Breast epithelium (tissue), 4 donors: ENCODE data around the gene CAPRIN2. TPM values are rescaled to one million over a fixed set of nuclear protein-coding genes. Genes with fewer than 3 reads are reported as not detected.

Experiments used
- DNase-seq, 2 donors: peaks; one replicate each; pipeline ENCODE4 v3.0.0-alpha.2; 2019; ENCODE audit warnings: low spot score in 2 of 2
- H3K27ac ChIP-seq, 2 donors: fragments of 200-600 bp; sonication (generic) in 1 of 2; one replicate each; pipeline ENCODE4 v1.5.1; 2016 to 2019; ENCODE audit warnings: mild to moderate bottlenecking in 1 of 2
- H3K27me3 ChIP-seq, 2 donors: fragments of 200-600 bp; sonication (generic) in 1 of 2; one replicate each; pipeline versions ENCODE4 v1.5.1 to v1.6.0; 2017 to 2019; ENCODE audit warnings: control low read depth in 1 of 2, mild to moderate bottlenecking in 1 of 2
- H3K36me3 ChIP-seq: fragments of 200-600 bp; one replicate; pipeline ENCODE4 v1.5.1; 2019
- H3K4me1 ChIP-seq, 2 donors: fragments of 200-600 bp; sonication (generic); one replicate each; pipeline ENCODE4 v1.5.1; 2016 to 2019; ENCODE audit warnings: control low read depth in 1 of 2
- H3K4me3 ChIP-seq, 3 donors: fragments of 200-600 bp; sonication (generic); 1 replicate in 2 of 3; 2 replicates in 1 of 3; pipeline ENCODE4 v1.5.1; 2016 to 2019; ENCODE audit warnings: mild to moderate bottlenecking in 3 of 3, moderate library complexity in 2 of 3
- H3K9me3 ChIP-seq, 2 donors: fragments of 200-600 bp; sonication (generic) in 1 of 2; one replicate each; pipeline ENCODE4 v1.5.1; 2016 to 2019; ENCODE audit warnings: control low read depth in 1 of 2
- POLR2A ChIP-seq: fragments of 450-650 bp; IDR thresholded peaks from one replicate; pipeline ENCODE4 v1.6.1; 2016; ENCODE audit warnings: antibody characterized with exemption, mild to moderate bottlenecking, moderate library complexity
- POLR2AphosphoS5 ChIP-seq, 3 donors: sonication (generic); formaldehyde crosslinking; IDR thresholded peaks; one replicate each; pipeline ENCODE4 v1.6.1; 2017; ENCODE audit warnings: antibody characterized with exemption in 3 of 3
- intact Hi-C: fragments of 100-400 bp; cut with DNase I; formaldehyde crosslinking; loops from one replicate; pipeline ENCODE4 v1.15.1; 2023; ENCODE audit warnings: low total_unique reads
- total RNA-seq, 3 donors: library from RNA; depleted of rRNA; stranded (reverse); fragments of >200 nt; gene quantifications; one replicate each; pipeline ENCODE4 v1.1.0, GENCODE V29; 2016
- TF ChIP-seq, protein P1 (sequence below), 3 donors: fragments of 450-650 bp; IDR thresholded peaks; one replicate each; pipeline ENCODE4 v1.5.1; 2016 to 2017; ENCODE audit warnings: antibody characterized with exemption in 3 of 3, mild to moderate bottlenecking in 3 of 3, moderate library complexity in 3 of 3

The CAPRIN2 gene
- total RNA-seq, 3 donors from 2014 or later: 21.8 to 37.9 (median 29.8) TPM

DNA sequence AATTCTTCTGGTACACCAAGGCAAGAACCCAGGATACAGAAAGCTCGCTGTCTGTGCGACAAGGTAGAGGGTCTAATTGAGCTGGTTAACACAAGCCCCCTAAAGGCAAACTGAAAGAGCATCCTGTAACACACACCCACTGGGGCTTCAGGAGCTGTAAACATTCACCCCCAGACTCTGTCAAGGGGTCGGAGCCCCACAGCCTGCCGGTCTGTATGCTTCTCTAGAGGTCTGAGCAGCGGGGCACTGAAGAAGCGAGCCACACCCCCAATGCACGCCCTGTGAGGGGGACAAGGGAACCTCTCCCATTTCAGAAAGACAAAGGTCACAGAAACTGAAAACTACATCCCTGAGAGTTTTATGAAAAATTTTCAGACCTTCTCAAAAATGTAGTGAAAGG is 57.8 kb downstream of the CAPRIN2 start:
- intact Hi-C loops: no loop called here
- DNase-seq: no peak
- TF ChIP-seq, protein P1, sequence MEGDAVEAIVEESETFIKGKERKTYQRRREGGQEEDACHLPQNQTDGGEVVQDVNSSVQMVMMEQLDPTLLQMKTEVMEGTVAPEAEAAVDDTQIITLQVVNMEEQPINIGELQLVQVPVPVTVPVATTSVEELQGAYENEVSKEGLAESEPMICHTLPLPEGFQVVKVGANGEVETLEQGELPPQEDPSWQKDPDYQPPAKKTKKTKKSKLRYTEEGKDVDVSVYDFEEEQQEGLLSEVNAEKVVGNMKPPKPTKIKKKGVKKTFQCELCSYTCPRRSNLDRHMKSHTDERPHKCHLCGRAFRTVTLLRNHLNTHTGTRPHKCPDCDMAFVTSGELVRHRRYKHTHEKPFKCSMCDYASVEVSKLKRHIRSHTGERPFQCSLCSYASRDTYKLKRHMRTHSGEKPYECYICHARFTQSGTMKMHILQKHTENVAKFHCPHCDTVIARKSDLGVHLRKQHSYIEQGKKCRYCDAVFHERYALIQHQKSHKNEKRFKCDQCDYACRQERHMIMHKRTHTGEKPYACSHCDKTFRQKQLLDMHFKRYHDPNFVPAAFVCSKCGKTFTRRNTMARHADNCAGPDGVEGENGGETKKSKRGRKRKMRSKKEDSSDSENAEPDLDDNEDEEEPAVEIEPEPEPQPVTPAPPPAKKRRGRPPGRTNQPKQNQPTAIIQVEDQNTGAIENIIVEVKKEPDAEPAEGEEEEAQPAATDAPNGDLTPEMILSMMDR (IDR thresholded peaks at IDR 0.05): no peak
- TF ChIP-seq POLR2AphosphoS5 (IDR thresholded peaks at IDR 0.05): no peak
- TF ChIP-seq POLR2A: no peak
- peaks cover 0 to 10% of the 10 kb centered on the region in 2 donors for H3K4me1 ChIP-seq
- no peak overlapping the region for H3K4me3 ChIP-seq
- H3K36me3 ChIP-seq: no peaks in the 10 kb centered on the region
- H3K27ac ChIP-seq: no peak overlapping the region
- H3K9me3 ChIP-seq: no peaks in the 10 kb centered on the region
- H3K27me3 ChIP-seq: no peaks in the 10 kb centered on the region

DNA sequence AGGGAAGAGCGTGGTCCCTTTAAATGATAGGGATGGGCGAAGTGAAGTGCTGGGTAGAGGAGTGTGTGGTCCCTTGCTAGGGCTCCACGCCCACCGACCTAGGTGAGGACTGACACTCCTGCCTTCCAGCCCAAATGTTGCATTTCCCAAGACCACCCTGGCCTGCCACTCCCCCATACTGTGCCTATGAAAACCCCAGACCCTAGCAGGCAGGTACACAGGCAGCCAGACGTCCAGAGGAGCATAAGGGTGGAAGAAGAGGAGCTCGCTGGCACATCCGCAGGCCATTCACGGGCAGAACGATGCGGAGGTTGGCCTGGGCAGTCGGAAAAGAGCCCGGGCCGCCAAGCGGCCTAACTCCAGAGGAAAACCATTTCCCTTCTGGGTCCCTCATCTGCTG is 58.3 kb downstream of the CAPRIN2 start:
- no peaks in the 10 kb centered on the region for H3K9me3 ChIP-seq
- H3K27me3 ChIP-seq: no peaks in the 10 kb centered on the region
- TF ChIP-seq POLR2A: no peak
- no peak for TF ChIP-seq POLR2AphosphoS5 (IDR thresholded peaks at IDR 0.05)
- TF ChIP-seq, protein P1 (IDR thresholded peaks at IDR 0.05): no peak
- no peak for DNase-seq
- H3K36me3 ChIP-seq: no peaks in the 10 kb centered on the region
- no peak overlapping the region for H3K27ac ChIP-seq
- peaks cover 0 to 10% of the 10 kb centered on the region in 2 donors for H3K4me1 ChIP-seq
- intact Hi-C loops: no loop called here
- peak overlapping the region; percentile 71 to 99 (median 98) for H3K4me3 ChIP-seq

DNA sequence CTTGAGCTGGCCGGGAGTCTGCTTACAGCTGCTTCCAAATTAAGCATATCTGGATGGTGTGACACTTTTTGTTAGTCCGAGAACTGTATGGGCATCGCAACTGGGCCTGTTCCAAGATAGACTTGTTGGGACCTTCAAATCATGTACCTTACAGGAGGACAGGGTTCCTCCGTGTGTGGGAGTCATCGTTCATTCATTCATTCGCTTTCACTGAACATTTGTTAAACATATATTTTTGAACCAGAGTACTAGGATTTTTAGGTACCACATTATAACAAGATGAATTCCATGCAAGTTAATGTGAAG is 58.7 kb downstream of the CAPRIN2 start:
- peak overlapping the region; percentile 77 to 88 for H3K27ac ChIP-seq
- H3K9me3 ChIP-seq: no peaks in the 10 kb centered on the region

DNA sequence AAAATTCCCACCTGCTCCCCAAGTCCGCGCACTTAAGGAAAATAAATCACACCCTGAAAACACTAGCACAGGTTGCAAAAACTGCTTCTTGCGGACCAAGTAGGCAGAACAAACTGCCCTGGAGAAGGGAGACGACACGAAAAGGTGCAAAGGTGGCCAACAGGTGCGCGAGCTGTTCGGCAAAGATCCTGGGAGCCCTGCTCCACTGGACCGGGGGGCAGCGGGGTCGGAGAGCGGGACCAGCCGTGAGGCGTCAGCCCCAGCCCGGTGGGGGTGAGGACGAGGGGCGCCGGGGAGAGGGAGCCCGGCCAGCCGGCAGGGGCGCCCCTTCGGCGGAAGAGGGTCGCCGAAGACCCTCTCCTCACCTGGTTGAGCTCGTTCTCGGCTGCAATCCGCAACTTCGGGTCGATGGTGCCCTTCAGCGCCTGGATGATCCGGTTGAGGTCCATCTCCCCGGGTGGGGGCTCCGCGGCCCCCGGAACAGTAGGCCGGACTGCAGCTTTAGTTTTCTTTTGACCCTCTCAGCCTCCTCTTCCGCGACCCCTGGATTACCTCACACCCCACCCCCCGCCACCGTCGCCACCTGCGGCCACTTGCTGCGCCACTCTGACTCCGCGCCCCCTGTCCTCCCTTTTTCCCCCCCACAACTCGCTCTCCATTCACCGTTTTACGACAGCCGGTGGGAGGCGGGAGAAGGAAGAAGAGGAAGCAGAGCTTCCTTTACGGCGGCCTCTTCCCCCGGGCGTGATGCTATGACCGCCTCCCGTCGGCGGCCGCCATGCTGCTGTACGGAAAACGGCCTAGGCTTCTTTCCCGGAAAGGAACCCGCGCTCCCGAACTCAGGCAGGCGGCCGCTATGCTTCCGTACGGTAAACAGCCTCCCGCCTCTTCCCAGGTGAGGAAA is 59.3 kb downstream of the CAPRIN2 start, which contains the start of gene IPO8:
IPO8 (minus strand) TSS at position 671 of the 904 bp plus-strand sequence; CDS start at position 449, 222 bp downstream.
- no peaks in the 10 kb centered on the region for H3K27me3 ChIP-seq
- TF ChIP-seq POLR2A (no peak), POLR2AphosphoS5 (IDR thresholded peaks at IDR 0.05) (peak; percentile 46 to 59 (median 50))
- TF ChIP-seq, protein P1 (IDR thresholded peaks at IDR 0.05): no peak
- peaks cover 0 to 10% of the 10 kb centered on the region in 2 donors for H3K4me1 ChIP-seq
- no peaks in the 10 kb centered on the region for H3K9me3 ChIP-seq
- peak within 1 kb of the TSS; percentile 71 to 99 (median 98) for H3K4me3 ChIP-seq
- peak; percentile 85 to 88 for DNase-seq
- intact Hi-C loops: no loop called here
- no peaks in the 10 kb centered on the region for H3K36me3 ChIP-seq
- H3K27ac ChIP-seq: peak within 1 kb of the TSS; percentile 77 to 88

More for the DNA sequence above, 58.7 kb downstream of the CAPRIN2 start:
- no peak for DNase-seq
- no peaks in the 10 kb centered on the region for H3K27me3 ChIP-seq
- intact Hi-C loops: no loop called here
- no peaks in the 10 kb centered on the region for H3K36me3 ChIP-seq
- peak overlapping the region; percentile 71 to 99 (median 98) for H3K4me3 ChIP-seq
- no peak for TF ChIP-seq POLR2AphosphoS5 (IDR thresholded peaks at IDR 0.05)
- TF ChIP-seq, protein P1 (IDR thresholded peaks at IDR 0.05): no peak
- TF ChIP-seq POLR2A: no peak
- H3K4me1 ChIP-seq: peaks cover 0 to 10% of the 10 kb centered on the region in 2 donors
